Neural cell (in vitro differentiated cells): Measurements from ENCODE around the gene NKRF. TPM values are rescaled to one million over a fixed set of nuclear protein-coding genes. Genes with fewer than 3 reads are reported as not detected.

Experiments used
- H2AFZ ChIP-seq: fragments of 200-600, 300-800 bp; sonication (generic), shearing (Covaris generic); 2 replicates; pipeline ENCODE4 v1.6.0; 2014; ENCODE audit warnings: low read depth, mild to moderate bottlenecking, antibody characterized with exemption, low read length, moderate library complexity
- H3F3A ChIP-seq: fragments of 200-600 bp; shearing (Covaris generic); 2 replicates; pipeline ENCODE4 v1.6.1; 2016; ENCODE audit warnings: mild to moderate bottlenecking, moderate library complexity, mixed read lengths, antibody characterized with exemption, low read length; ENCODE audit not compliant: insufficient read depth, poor library complexity, severe bottlenecking
- H3K27ac ChIP-seq: fragments of 200-600, 300-800 bp; sonication (generic), shearing (Covaris generic); 2 replicates; pipeline ENCODE4 v1.5.1; 2014; ENCODE audit warnings: mild to moderate bottlenecking, low read length, moderate library complexity
- H3K27me3 ChIP-seq: fragments of 300-800, 200-600 bp; sonication (generic), shearing (Covaris generic); 2 replicates; pipeline ENCODE4 v1.6.0; 2014; ENCODE audit warnings: mild to moderate bottlenecking, low read depth, low read length, moderate library complexity; ENCODE audit not compliant: insufficient read depth
- H3K36me3 ChIP-seq: fragments of 300-800, 200-600 bp; sonication (generic), shearing (Covaris generic); 2 replicates; pipeline ENCODE4 v1.5.1; 2014; ENCODE audit warnings: mild to moderate bottlenecking, antibody characterized with exemption, low read length, moderate library complexity; ENCODE audit not compliant: insufficient read depth
- H3K4me2 ChIP-seq: fragments of 300-800, 200-600 bp; sonication (generic), shearing (Covaris generic); 2 replicates; pipeline ENCODE4 v1.6.0; 2014; ENCODE audit warnings: mild to moderate bottlenecking, low read length
- H3K4me3 ChIP-seq: fragments of 300-800, 200-600 bp; sonication (generic), shearing (Covaris generic); 2 replicates; pipeline ENCODE4 v1.5.1; 2014; ENCODE audit warnings: mild to moderate bottlenecking, low read length, moderate library complexity
- H3K79me2 ChIP-seq: fragments of 200-600 bp; shearing (Covaris generic); replicated peaks from 2 replicates; pipeline ENCODE4 v1.6.0; 2014; ENCODE audit warnings: mild to moderate bottlenecking, low read length, moderate library complexity; ENCODE audit not compliant: insufficient read depth
- H3K9ac ChIP-seq: fragments of 300-800, 200-600 bp; sonication (generic), shearing (Covaris generic); 2 replicates; pipeline ENCODE4 v1.6.1; 2016; ENCODE audit warnings: mild to moderate bottlenecking, low read length, mixed read lengths
- H3K9me2 ChIP-seq: fragments of 200-600 bp; shearing (Covaris generic); 2 replicates; pipeline ENCODE4 v1.6.1; 2016; ENCODE audit warnings: mild to moderate bottlenecking, low read length, mixed read lengths; ENCODE audit not compliant: insufficient read depth
- H3K9me3 ChIP-seq: fragments of 200-600, 300-800 bp; sonication (generic), shearing (Covaris generic); 2 replicates; pipeline ENCODE4 v1.6.1; 2016; ENCODE audit warnings: mild to moderate bottlenecking, mixed run types, low read length, moderate library complexity, mixed read lengths
- H4K20me1 ChIP-seq: fragments of 200-600 bp; shearing (Covaris generic); 2 replicates; pipeline ENCODE4 v1.6.1; 2016; ENCODE audit warnings: mild to moderate bottlenecking, mixed run types; ENCODE audit not compliant: insufficient read depth
- CTCF ChIP-seq: fragments of 450-650 bp; IDR thresholded peaks from 2 replicates; pipeline ENCODE4 v1.5.1; 2014; ENCODE audit warnings: antibody characterized with exemption, mild to moderate bottlenecking, moderate library complexity; ENCODE audit not compliant: poor library complexity, severe bottlenecking
- EP300 ChIP-seq: fragments of 450-650 bp; conservative IDR thresholded peaks from 2 replicates; pipeline ENCODE4 v1.6.1; 2014; ENCODE audit warnings: antibody characterized with exemption, mild to moderate bottlenecking, moderate library complexity; ENCODE audit not compliant: poor library complexity, severe bottlenecking
- EZH2 ChIP-seq: fragments of 200-600, 300-800 bp; shearing (Covaris generic), sonication (generic); IDR thresholded peaks from 2 replicates; pipeline ENCODE4 v1.6.1; 2014; ENCODE audit warnings: antibody characterized with exemption, low read length, borderline replicate concordance, mild to moderate bottlenecking; ENCODE audit not compliant: insufficient read depth, poor library complexity, severe bottlenecking
- MXI1 ChIP-seq: fragments of 450-650 bp; conservative IDR thresholded peaks from 2 replicates; pipeline ENCODE4 v1.6.1; 2014; ENCODE audit warnings: antibody characterized with exemption, mild to moderate bottlenecking; ENCODE audit not compliant: poor library complexity, severe bottlenecking
- POLR2AphosphoS5 ChIP-seq: IDR thresholded peaks from 2 replicates; pipeline ENCODE4 v1.6.1; 2012
- RAD21 ChIP-seq: fragments of 450-650 bp; conservative IDR thresholded peaks from 2 replicates; pipeline ENCODE4 v1.6.1; 2014; ENCODE audit warnings: antibody characterized with exemption, mild to moderate bottlenecking, moderate library complexity
- REST ChIP-seq: IDR thresholded peaks from 2 replicates; pipeline ENCODE4 v1.6.1; 2012; ENCODE audit warnings: borderline replicate concordance
- SMC3 ChIP-seq: fragments of 450-650 bp; conservative IDR thresholded peaks from 2 replicates; pipeline ENCODE4 v1.6.1; 2014; ENCODE audit warnings: antibody characterized with exemption, mild to moderate bottlenecking, moderate library complexity; ENCODE audit not compliant: poor library complexity
- TAF1 ChIP-seq: IDR thresholded peaks from 2 replicates; pipeline ENCODE4 v1.6.1; 2012; ENCODE audit warnings: low read depth
- polyA plus RNA-seq: library from polyadenylated mRNA; depleted of rRNA; stranded (reverse); fragments of >200 nt; gene quantifications from 2 replicates; pipeline ENCODE4 v1.2.3, GENCODE V29; 2014

Gene NKRF
- polyA plus RNA-seq, 1 donor from 2014 or later, result 27.0 TPM

- H3K9ac ChIP-seq, result no peak overlapping the region
- H3K9me3 ChIP-seq, result no peaks in the 10 kb centered on the region
- TF ChIP-seq EP300 (no peak), POLR2AphosphoS5 (no peak), SMC3 (no peak), TAF1 (no peak), REST (no peak), MXI1 (no peak), RAD21 (no peak), CTCF (no peak), EZH2 (no peak)
- no peak overlapping the region for H3K27ac ChIP-seq
- no peak overlapping the region for H2AFZ ChIP-seq
- H4K20me1 ChIP-seq, result no peaks in the 10 kb centered on the region
- no peaks in the 10 kb centered on the region for H3K79me2 ChIP-seq
- no peaks in the 10 kb centered on the region for H3F3A ChIP-seq
- no peak overlapping the region for H3K4me2 ChIP-seq
- H3K9me2 ChIP-seq, result no peaks in the 10 kb centered on the region
- no peaks in the 10 kb centered on the region for H3K36me3 ChIP-seq
- H3K4me3 ChIP-seq, result no peak overlapping the region
- H3K27me3 ChIP-seq, result no peaks in the 10 kb centered on the region
These were observed 12.2 kb upstream of the NKRF start for GRCh38 chrX:119618439-119618838.

GRCh38 chrX:119617517-119618164 is 11.4 kb upstream of the NKRF start:
- no peak for TF ChIP-seq SMC3
- TF ChIP-seq MXI1, result no peak
- TF ChIP-seq RAD21, result no peak
- no peak for TF ChIP-seq CTCF
- TF ChIP-seq REST, result no peak
- no peak for TF ChIP-seq EZH2
- no peak for TF ChIP-seq TAF1
- TF ChIP-seq POLR2AphosphoS5, result no peak
- no peak for TF ChIP-seq EP300
- H3K79me2 ChIP-seq, result no peaks in the 10 kb centered on the region
- no peaks in the 10 kb centered on the region for H4K20me1 ChIP-seq
- no peaks in the 10 kb centered on the region for H3K9me2 ChIP-seq
- no peak overlapping the region for H3K4me2 ChIP-seq
- H3K9me3 ChIP-seq, result no peaks in the 10 kb centered on the region
- no peaks in the 10 kb centered on the region for H3K27me3 ChIP-seq
- H3K4me3 ChIP-seq, result no peak overlapping the region
- H2AFZ ChIP-seq, result no peak overlapping the region
- H3F3A ChIP-seq, result no peaks in the 10 kb centered on the region
- H3K36me3 ChIP-seq, result no peaks in the 10 kb centered on the region
- no peak overlapping the region for H3K27ac ChIP-seq
- H3K9ac ChIP-seq, result no peak overlapping the region
